ENCODE measurements around the gene MROH8.

Gene MROH8

DNA sequence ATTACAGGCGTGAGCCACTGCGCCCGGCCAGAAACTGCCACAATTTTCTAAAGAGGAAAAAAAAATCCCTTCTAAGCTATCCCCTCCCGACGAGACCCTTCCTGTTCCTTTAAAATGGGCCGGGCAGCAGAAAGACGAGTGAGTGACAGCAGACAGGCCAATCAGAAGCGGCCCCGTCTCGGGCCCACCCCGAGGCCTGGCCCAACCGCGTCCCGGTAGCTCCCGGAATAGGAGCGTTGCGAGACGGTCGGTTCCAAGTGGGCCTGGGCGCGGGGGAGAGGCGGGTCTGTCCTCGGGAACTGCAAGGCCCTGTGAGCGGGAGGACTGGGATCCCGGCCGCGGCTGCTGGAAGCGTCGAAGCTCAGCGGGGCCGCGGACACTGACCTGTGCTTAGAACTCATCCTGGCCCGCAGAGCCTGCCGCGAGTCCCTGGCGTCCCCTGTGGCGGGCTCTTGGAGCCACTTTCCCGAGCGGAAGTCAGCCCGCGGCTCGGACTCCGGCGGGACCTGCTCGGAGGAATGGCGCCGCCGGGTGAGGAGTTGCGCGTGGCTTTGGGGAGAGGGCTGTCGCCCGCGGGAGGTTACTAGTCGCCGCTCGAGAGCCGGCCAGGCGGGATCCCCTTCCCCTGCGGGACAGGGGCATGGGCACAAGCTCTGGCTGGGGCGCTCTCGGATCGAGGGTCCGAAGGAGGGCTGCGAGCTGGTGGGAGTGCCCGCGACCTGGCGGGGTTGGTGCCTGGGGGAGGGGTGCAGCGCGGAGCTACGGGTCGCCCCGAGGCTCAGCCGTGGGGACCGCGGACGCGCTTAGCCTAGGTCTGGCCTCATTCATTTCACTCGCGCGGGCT, at the start of gene MROH8, which contains the start of gene RPN2:
MROH8 (minus strand) TSS at position 710 of the 844 bp plus-strand sequence.
RPN2 (plus strand) TSS at position 492 of the 844 bp plus-strand sequence; CDS start at position 519, 27 bp downstream.
- DNase-seq = peak; percentile 98

DNA sequence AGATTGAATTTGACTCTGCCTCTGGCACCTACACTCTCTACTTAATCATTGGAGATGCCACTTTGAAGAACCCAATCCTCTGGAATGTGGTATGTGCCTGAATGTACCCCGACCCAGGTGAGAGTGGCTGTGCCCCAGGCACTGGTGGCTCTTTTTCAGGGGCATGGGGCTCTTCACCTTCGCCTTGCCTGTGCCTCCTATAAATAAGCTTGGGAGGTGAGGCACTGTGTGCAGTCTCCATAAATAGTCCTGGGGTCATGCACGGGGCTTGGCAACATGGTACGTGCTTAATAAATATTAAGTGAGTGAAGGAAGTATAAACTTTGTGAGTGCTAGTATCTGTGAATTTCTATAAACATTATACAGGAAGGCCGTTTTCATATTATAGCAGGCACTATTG, 49.3 kb upstream of the MROH8 start:
- no peak for DNase-seq

DNA sequence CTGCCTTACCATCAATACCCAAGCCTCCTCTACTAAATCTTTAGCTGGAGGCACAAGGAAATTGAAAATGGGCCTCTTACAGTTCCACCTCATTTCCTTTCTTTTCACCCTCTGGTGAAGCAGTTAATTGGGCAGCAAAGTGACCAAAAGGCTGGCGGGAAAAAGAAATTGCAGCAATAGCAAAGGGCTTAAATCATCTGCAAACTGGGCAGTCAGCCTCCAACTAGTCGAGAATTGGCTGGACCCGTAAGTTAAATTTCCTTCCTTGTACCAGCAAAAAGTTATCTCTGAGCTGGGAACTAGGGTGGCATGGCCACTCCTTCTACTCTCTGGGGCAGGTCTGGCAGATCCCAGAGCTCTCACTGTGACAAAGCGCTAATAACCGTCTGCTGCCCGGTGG, 48.7 kb upstream of the MROH8 start:
- DNase-seq = no peak

DNA sequence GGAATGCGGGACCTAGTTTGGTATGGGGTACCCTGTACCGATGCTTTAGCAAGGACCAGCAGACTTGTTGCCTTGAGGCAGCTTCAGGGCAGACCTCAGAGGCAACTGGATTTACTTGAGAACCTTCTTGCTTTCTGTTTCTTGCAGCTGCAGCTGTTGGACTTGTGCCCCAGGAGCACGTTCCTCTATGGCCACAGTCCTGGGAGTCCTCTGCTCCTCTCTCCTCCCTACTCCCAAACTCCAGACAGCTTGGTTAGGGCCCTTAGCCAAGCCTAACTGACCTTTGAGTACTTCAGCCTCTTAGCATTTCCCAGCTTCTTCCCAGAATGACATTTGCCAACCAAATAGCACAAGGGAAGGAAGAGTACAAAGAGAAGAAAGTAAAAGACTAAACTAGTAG, 47.5 kb upstream of the MROH8 start:
- no peak for DNase-seq

DNA sequence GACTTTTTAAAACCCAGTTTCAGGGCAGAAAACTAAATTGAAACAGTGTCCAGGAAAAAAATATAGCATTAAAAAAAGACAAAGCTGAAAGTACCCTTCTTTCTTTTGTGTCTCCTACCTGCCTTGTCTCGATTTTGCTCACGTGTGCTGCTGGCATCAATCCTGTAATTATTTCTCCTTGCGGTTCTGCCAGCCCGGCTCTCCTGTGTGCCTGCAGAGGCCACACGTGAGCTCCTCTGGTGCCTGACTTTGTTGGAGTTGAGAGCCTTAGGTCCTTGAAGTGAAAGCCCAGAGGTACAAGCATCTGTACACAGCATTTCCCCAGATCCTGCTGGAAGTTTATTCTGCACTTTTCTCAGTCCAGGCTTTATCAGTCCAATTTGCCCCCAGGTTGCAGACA, 45.8 kb upstream of the MROH8 start:
- peak; percentile 7 for DNase-seq

DNA sequence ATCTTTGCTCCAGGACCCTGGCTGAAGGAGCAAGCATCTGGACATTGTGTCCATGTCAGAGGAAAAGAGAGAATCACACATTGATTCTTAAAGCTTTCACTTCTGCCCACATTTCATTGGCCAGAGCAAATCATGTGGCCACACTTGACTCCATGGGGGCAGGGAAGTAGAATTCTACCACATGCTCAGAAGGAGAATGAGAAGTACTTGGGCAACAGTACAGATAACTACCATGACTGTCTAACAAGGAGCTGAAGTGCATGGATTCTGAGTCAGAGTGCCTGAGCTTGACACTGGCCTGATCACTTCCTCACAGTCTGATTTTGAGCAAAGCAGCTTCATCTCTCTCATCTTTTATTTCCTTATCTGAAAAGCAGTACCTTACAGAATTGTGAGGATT, 43.7 kb upstream of the MROH8 start:
- peak; percentile 5 for DNase-seq

DNA sequence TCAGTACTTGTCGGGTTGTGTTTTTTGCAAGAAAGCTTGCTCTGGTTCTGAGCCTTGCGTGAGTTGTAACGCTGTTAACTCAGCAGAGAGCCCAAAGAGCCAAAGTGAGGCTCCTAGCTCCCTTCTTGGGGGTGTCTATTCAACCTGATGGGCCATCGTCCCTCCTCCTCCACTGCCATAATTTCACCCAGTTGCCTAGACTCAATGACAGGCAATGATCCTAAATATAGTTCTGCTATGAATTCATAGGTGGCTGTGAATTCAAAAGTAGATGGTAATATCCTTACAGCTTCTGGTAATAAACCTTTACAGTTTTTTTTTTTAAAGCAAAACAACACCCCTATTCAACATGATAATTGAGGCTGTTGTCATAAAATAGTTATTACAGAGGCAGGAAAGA, 42.7 kb upstream of the MROH8 start:
- peak; percentile 19 for DNase-seq

DNA sequence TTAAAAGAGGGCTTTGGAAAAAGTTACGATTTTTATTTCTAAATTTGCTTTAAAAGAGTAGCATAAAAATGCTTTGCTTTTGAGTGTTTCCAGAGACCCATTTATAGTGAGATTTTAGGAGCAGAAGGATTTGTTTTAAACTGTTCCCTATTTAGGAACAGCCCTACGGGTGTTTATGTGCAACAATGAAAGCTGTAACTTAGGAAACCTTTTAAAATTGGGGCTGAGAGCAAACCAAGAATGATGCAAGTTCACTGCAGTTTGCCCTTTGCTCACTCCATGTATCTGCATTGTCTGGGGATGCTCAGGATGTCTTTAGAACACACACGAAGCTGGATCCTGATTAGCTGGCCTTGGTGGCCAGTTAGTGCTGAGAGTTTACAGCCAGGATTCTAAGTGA, 41.4 kb upstream of the MROH8 start:
- no peak for DNase-seq

DNA sequence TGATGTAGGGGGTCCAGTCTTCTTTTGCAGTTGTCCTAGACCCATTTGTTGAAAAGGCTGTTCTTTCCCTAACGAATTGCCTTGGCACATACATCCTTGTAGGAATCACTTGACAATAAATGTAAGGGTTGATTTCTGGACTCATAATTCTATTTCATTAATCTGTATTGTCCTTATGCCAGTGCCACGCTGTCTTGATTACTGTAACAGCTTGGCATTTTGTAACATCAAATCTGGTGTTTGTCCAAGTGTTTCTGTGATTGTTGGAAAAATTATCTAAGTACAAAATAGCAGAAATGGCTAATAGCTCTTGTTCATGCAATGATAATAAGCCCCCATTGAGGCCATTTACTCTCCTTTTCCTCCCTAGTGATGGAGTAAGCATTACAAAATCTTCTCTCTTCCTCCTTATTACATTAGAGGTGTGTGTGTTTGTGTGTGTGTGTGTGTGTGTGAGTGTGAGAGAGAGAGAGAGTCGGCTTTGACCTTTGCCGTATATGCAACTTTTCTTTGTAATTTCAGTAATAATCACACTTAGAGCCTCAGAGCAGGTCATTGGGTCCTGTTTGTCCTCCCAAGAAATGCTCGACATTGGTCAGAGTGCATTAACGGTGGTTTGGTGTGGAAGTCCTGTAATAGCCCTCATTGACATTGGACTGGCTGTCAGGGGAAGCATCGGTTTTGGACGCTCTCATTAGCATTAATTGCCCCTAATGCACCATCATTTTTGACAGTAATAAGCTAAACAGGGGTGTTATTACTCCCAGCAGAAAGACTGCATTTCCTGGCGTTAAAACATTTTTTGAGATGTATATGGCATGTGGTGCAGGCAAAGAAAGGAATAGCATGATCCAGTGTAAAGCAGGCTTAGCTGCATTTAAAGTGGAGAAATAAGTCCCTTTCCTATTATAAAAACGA, 40.7 kb upstream of the MROH8 start:
- peak; percentile 24 for DNase-seq

DNA sequence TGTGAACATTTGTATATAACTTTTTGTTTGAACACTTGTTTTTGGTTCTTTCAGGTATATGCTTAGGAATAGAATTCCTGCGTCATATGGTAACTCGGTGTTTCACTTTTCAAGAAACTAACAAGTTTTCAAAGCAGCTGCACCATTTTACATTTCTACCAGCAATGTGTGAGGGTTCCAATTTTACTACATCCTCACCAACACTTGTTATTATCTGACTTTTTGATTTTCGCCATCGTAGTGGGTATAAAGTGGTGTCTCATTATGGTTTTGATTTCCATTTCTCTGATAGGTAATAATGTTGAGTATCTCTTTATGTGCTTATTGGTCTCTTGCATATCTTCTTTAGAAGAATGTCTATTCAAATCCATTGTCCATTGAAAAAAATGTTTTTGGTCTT, 39.6 kb upstream of the MROH8 start:
- no peak for DNase-seq

DNA sequence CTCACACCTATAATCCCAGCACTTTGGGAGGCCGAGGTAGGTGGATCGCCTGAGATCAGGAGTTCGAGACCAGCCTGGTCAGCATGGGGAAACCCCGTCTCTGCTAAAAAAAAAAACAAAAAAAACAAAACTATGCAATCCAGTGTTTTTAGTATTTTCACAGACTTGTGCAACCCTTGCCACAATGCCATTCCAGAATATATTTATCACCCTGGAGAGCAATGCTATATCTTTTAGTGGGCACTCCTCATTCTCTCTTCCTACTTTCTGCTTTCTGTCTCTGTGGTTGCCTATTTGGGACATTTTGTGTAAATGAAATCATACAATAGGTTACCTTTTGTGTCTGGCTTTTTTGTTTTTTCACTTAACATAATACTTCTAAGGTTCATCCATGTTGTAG, 39.1 kb upstream of the MROH8 start:
- DNase-seq = no peak

DNA sequence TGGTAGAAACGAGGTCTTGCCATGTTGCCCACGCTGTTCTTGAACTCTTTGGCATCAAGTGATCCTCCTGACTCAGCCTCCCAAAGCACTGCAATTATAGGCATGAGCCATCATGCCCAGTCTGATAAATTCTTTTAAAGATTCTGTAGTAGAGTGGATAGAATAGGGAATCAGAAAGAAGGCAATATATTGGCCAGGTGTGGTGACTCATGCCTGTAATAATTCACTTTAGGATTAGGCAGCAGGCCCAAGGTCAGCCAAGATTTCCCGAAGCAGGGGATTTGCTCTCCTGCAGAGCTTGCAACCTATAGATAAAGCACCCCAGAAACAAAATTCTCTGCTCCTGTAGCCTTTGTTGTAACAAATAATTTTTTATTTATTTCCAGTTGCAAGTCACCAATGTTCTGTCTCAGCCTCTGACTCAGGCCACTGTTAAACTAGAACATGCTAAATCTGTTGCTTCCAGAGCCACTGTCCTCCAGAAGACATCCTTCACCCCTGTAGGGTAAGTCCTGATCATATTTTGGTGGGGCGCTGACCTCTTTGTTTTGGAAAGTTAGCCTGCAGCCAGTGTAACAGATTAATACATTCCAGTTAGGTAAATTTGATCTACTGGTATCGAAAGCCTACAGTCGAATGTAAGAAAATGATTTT, 30.4 kb upstream of the MROH8 start:
- DNase-seq = no peak

DNA sequence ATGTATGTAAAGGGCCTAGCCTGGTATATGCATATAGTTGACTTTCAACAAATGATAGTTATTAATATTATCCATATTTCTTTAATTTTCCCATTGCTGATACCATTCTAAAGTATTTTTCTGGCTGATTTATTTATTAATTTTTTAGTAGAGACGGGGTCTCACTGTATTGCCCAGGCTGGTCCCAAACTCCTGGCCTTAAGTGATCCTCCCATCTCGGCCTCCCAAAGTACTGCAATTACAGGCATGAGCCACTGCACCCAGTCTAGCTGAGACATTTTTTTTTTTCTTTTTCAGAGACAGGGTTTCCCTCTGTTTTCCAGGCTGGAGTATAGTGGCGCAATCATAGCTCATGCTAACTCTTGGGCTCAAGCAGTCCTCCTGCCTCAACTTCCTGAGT, 29.8 kb upstream of the MROH8 start:
- no peak for DNase-seq

DNA sequence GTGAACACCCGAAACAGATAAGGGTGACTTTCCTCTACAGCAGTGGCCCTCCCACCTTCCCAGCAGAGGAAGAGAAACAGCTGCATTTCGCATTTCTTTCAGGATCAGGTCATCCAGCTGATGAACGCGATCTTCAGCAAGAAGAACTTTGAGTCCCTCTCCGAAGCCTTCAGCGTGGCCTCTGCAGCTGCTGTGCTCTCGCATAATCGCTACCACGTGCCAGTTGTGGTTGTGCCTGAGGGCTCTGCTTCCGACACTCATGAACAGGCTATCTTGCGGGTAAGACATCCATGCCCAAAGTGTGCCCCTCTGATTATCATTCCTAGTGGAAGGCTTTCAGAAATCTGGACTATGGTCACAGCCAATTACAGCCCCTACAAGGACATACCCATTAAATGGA, 27.8 kb upstream of the MROH8 start:
- no peak for DNase-seq

DNA sequence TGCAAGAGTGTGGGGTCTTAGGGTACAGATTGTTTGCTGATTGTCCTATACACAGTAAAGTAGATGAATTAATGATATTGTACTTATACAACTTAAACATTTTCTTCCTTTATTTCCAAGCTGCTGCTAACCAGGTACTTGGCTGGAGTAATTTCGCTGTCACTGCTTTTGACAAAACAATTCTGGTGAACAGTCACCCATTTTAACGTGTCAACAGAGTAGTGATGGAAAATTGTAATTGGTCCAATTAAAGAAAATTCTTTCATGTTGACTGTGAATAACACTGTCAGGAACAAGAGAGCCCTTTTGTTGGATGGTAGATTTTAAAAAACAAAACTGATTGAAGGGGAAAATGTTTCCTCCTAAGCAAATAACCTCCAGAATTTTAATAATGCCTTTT, 26.4 kb upstream of the MROH8 start:
- no peak for DNase-seq

DNA sequence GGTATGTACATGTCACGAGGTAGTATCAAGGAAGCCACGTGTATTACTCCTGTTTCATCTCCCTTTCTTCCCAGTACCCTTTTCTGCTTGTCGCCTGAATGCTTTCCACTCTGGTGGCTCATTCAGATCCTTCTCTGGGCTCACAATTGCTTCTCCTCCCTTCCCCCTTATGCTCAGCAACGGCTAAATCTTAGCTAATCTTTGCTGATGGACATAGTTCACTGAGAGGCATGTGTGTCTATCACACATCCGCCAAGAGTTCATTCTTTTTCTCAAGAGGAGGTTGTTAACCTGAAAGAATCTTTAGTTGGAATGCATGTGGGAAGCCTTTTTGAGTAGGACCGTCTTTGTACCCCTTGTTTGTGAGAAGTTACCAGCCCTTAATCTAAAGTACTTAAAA, 25.8 kb upstream of the MROH8 start:
- DNase-seq = no peak

DNA sequence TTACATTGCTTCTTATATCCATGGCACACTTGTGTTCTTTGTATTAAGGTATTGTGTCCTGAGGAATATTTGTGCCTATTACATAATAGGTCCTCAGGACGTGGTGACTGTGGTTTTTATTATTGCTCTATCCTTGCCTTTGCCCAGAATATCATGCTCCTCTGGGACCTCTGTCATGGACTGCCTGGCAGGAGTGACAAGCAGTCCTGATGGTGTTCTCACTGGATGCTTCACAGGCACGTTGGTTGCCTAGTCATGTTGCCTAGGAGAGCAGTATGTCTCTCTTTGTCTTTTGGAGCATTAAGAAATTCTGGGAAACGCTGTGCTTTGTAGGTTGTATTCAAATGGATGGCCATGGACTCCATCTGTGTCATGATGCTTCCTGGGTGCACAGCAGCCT, 24.7 kb upstream of the MROH8 start:
- DNase-seq = no peak

DNA sequence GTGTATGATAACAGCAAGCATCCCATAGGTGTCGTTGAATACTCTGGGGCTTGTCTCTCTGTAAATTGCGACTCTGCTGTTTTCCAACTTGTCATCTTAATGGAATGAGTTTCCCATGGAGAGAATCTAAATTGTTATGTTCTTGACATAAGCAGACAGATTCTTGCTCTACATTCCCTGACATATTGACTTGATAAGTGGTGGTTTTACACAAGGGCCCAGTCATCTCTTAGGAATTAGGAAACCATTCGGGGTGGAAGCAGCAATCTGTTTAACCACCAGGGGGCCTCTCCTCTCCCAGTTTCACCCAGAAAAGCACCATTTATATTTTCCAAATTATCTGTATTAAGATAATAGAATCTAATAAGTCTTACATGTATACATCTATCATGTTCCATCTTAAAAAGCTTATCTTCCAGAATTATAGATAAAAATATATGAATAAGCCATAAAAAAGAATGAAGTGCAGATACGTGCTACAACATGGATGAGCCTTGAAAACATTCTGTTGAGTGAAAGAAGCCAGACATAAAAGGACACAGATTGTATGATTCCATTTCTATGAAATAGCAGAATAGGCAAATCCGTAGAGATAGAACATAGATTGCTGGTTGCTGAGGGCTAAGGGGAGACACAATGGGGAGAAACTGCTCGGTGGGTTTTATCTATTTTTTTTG, 23.1 kb upstream of the MROH8 start:
- DNase-seq = no peak

DNA sequence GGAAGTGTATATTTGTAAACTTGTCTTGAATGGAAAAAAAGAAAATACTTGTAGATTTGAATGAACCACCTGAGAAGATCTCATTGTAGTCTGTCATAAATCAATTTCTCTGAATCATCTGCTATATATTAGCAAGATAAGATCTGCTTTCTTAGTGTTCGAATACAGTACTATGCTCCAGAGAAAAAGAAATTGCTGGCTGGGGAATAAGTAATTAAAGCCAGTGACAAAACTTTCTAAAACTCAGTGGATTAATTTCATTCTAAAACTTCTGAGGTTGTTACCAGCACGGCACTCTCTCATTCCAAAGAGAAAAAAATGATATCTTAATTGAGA, 22.4 kb upstream of the MROH8 start:
- DNase-seq = no peak

DNA sequence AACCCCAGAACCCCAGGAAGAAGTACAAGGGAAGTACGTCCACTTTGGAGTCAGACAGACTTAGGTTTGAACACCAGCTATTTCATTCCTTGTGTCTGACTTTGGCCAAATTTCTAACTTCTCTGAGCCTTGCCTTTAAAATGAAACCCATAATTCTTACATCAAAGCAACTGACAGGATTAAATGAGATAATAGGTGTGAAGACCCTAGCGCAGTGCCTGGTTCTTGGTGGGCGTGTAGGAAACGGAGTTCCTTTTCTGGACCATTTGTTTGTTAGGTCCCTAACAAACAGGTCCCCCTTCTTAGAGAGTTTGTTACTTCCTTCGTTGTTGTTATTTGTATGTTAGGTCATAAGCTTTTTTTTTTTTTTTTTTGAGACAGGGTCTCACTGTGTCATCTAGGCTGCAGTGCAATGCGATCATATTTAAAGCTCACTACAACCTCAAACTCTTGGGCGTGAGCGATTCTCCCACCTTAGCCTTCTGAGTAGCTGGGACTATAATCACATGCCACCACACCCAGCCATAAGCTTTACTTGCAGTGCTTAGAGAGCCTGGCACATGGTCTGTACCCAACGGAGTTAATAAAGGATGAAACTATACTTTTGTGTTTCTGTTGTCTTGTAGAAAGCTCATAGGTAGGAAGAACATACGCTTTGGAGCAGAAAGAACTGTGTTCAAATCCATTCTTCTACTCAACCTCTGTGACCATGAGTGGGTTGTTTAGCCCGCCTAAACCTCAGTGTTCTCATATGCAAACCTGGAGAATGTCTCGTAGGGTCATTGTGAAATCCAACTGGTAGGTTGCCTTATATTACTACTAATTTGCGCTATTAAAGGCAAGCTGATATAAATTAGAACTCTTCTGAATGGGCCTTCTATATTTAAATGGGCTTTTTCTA, 21.8 kb upstream of the MROH8 start:
- no peak for DNase-seq

DNA sequence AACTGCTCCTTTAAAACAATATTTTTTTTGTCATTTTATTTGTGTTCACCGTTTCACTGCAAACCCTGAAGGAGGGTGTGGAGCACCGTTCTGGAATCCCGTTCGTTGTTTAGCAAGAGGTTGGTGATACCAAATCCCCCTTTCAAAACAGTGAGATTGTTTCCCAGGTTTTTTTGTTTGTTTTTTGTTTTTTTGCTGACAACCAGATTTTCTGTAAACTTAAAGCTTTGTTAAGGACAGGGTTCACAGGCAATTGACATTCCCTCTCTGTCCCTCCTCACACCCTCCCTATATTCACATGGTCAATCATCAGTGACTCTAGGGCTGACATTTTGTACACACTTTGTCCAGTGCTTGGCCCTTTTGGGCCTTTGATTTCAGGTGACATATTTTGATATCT, 21.0 kb upstream of the MROH8 start:
- no peak for DNase-seq

Data from activated CD8-positive, alpha-beta memory T cell treated with anti-CD3 and anti-CD28 coated beads for 24 hours (primary cell).